GM10248 (cell line): ENCODE results near the gene RPUSD1.

Experiments
- CTCF ChIA-PET: fragments of 300-600 bp; sonication (Branson Sonifier 250); formaldehyde crosslinking; extraction: SDS; loops from one replicate; lab custom pipeline; 2021; ENCODE audit warnings: antibody characterized with exemption; lab: Yijun Ruan, JAX
- POLR2A ChIA-PET: fragments of 350-650 bp; sonication (Branson Sonifier 250); formaldehyde crosslinking; extraction: SDS; loops from one replicate; lab custom pipeline; 2020; ENCODE audit warnings: antibody characterized with exemption; lab: Yijun Ruan, JAX
- DNase-seq: peaks from one replicate; pipeline ENCODE4 v3.0.0; 2012; ENCODE audit errors: extremely low spot score
- CTCF ChIP-seq: IDR thresholded peaks from 2 replicates; pipeline ENCODE4 v1.5.1; 2012; ENCODE audit warnings: mild to moderate bottlenecking, low read depth; ENCODE audit errors: extremely low read depth, missing control alignments, control extremely low read depth

Gene RPUSD1

DNA sequence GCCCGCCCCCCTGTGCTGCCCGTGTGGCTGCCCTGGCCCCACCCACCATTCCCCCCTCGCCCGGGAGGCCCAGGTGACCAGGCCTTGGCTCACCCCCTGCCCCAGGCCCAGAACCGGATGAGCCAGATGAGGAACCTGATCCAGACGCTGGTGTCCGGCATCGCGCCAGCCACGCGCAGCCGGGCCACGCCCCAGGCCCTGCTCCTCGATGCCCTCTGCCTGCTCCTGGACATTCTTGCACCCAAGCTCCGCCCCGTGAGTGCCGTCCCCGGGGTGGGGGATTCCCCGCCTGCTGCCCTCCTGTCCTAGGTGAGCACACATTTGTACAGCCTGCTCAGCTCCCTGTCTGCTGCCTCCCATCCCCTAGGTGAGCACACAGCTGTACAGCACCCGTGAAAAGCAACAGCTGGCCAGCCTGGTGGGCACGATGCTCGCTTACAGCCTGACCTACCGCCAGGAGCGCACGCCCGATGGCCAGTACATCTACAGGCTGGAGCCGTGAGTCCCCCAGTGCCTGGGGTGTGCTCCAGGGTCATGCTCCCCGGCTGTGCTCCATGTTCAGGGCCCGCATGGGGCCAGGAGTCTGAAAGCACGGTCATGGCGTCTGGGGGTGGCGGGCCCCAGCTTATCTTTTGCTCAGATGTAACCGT lies 7.5 kb upstream of the RPUSD1 start:
- DNase-seq, result no peak
- ChIA-PET POLR2A (no interaction called here), CTCF (no interaction called here)
- no peak for TF ChIP-seq CTCF

- CTCF ChIA-PET, result no interaction called here
- no peak for TF ChIP-seq CTCF
- POLR2A ChIA-PET, result interaction anchor here (0.6 kb wide), 1 partner anchor 45 kb away, joined by 5 read pairs; no protein-coding TSS in a partner anchor
- no peak for DNase-seq
These were observed 6.8 kb upstream of the RPUSD1 start for GRCh38 chr16:794853-795466.

DNA sequence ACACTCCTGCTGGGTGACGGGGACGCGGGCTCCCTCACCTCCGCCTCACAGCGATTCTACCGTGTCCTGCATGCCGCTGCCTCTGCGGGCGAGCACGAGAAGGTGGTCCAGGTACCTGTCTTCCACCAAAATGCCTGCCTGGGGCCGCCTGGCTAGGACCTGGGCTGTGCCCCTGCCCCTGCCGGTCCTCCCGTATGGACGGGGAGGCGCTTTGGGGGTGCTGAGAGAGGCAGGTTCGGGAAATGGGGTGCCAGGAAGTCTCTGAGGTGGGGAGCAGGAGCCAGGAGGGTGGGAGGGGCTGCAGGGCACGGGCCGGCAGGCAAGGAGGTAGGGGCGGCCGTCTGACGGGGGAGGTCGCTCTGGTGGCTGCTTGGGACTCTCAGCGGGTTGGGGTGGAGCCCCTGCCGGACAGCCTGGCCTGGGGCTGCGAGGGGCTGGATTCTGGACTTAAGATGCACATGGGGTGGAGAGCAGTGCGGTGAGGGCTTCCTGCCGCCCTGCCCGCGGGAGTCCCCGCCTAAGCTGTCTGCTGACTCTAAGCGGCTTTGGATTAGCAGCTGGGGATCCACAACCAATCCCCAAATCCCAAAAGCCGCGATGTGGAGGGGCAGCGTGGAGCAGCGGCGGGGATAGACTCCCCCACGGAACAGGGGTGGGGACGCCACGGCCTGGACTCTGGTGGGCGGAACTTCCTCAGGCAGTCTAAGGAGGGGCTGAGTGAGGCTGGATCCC lies 6.1 kb upstream of the RPUSD1 start:
- no peak for DNase-seq
- TF ChIP-seq CTCF, result no peak
- POLR2A ChIA-PET, result no interaction called here
- CTCF ChIA-PET, result no interaction called here

- POLR2A ChIA-PET, result no interaction called here
- CTCF ChIA-PET, result no interaction called here
- no peak for TF ChIP-seq CTCF
- no peak for DNase-seq
These were observed 5.2 kb upstream of the RPUSD1 start for GRCh38 chr16:793414-793813.

GRCh38 chr16:792221-792995 lies 4.2 kb upstream of the RPUSD1 start:
- ChIA-PET CTCF (no interaction called here), POLR2A (no interaction called here)
- DNase-seq, result no peak
- no peak for TF ChIP-seq CTCF

DNA sequence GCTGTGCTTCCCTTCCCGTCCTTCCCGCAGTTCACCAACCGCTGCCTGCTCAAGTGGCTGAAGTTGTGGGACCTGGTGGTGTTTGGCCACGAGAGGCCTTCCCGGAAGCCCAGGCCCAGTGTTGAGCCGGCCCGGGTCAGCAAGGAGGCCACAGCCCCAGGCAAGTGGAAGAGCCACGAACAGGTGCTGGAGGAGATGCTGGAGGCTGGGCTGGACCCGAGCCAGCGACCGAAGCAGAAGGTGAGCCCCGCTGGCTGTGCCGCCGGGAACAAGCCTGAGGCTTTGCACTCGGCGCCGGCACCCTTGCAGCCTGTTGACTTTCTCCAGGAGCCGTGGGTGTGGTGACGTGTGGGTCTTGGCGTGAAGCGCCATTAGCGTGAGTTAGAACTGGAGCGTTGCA lies 3.0 kb upstream of the RPUSD1 start:
- no peak for DNase-seq
- CTCF ChIA-PET, result no interaction called here
- TF ChIP-seq CTCF, result no peak
- POLR2A ChIA-PET, result no interaction called here
